GM12874 (cell line): ENCODE results near the gene SDK1.

ENCODE experiments used
- CTCF ChIP-seq: IDR thresholded peaks from 2 replicates; pipeline ENCODE4 v1.5.1; 2011; ENCODE audit warnings: low read depth, mild to moderate bottlenecking, control low read depth, low read length, moderate library complexity; ENCODE audit not compliant: insufficient read depth

The SDK1 gene

GRCh38 chr7:3977391-3977790, 676.3 kb downstream of the SDK1 start:
- TF ChIP-seq CTCF = no peak

- TF ChIP-seq CTCF = no peak
These were observed 677.8 kb downstream of the SDK1 start for GRCh38 chr7:3978839-3979238.

GRCh38 chr7:3979611-3980299, 678.7 kb downstream of the SDK1 start:
- no peak for TF ChIP-seq CTCF

- TF ChIP-seq CTCF = no peak
These were observed 679.2 kb downstream of the SDK1 start for GRCh38 chr7:3980300-3980643.

GRCh38 chr7:3981281-3981680, 680.2 kb downstream of the SDK1 start:
- TF ChIP-seq CTCF = no peak

GRCh38 chr7:3984456-3984855, 683.4 kb downstream of the SDK1 start:
- no peak for TF ChIP-seq CTCF

- TF ChIP-seq CTCF = no peak
These were observed 685.9 kb downstream of the SDK1 start for GRCh38 chr7:3986927-3987326.
